Neural cell (in vitro differentiated cells): ENCODE measurements around the gene THADA.

Experiments used
- EP300 ChIP-seq: fragments of 450-650 bp; conservative IDR thresholded peaks from 2 replicates; pipeline ENCODE4 v1.6.1; 2014; ENCODE audit warnings: antibody characterized with exemption, mild to moderate bottlenecking, moderate library complexity; ENCODE audit not compliant: poor library complexity, severe bottlenecking
- EZH2 ChIP-seq: fragments of 200-600, 300-800 bp; shearing (Covaris generic), sonication (generic); IDR thresholded peaks from 2 replicates; pipeline ENCODE4 v1.6.1; 2014; ENCODE audit warnings: antibody characterized with exemption, low read length, borderline replicate concordance, mild to moderate bottlenecking; ENCODE audit not compliant: insufficient read depth, poor library complexity, severe bottlenecking
- MXI1 ChIP-seq: fragments of 450-650 bp; conservative IDR thresholded peaks from 2 replicates; pipeline ENCODE4 v1.6.1; 2014; ENCODE audit warnings: antibody characterized with exemption, mild to moderate bottlenecking; ENCODE audit not compliant: poor library complexity, severe bottlenecking
- POLR2AphosphoS5 ChIP-seq: IDR thresholded peaks from 2 replicates; pipeline ENCODE4 v1.6.1; 2012
- RAD21 ChIP-seq: fragments of 450-650 bp; conservative IDR thresholded peaks from 2 replicates; pipeline ENCODE4 v1.6.1; 2014; ENCODE audit warnings: antibody characterized with exemption, mild to moderate bottlenecking, moderate library complexity
- SMC3 ChIP-seq: fragments of 450-650 bp; conservative IDR thresholded peaks from 2 replicates; pipeline ENCODE4 v1.6.1; 2014; ENCODE audit warnings: antibody characterized with exemption, mild to moderate bottlenecking, moderate library complexity; ENCODE audit not compliant: poor library complexity
- TAF1 ChIP-seq: IDR thresholded peaks from 2 replicates; pipeline ENCODE4 v1.6.1; 2012; ENCODE audit warnings: low read depth
- TF ChIP-seq, protein P1 (sequence below): fragments of 450-650 bp; IDR thresholded peaks from 2 replicates; pipeline ENCODE4 v1.5.1; 2014; ENCODE audit warnings: antibody characterized with exemption, mild to moderate bottlenecking, moderate library complexity; ENCODE audit not compliant: poor library complexity, severe bottlenecking
- TF ChIP-seq, protein P2 (sequence below): IDR thresholded peaks from 2 replicates; pipeline ENCODE4 v1.6.1; 2012; ENCODE audit warnings: borderline replicate concordance

DNA sequence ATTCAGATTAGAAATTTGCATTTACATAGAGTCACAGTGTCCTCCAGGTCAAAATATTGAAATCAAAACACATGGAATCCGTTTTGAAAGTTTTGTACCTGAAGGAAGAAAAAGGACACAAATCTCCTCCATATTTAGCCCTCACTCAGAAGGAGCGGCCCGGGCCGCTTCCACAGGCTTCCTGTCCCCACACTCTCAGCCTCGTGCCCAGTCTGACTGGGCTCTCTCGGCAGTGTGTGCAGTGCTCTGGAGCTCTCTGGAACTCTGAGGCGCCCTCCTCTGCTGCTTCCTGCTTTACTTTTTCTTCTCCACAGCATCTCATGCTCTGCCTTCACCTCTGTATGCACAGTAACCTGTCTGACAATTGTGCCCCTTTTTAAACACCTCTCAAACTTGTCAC is 347.2 kb downstream of the THADA start:
- TF ChIP-seq, protein P1, sequence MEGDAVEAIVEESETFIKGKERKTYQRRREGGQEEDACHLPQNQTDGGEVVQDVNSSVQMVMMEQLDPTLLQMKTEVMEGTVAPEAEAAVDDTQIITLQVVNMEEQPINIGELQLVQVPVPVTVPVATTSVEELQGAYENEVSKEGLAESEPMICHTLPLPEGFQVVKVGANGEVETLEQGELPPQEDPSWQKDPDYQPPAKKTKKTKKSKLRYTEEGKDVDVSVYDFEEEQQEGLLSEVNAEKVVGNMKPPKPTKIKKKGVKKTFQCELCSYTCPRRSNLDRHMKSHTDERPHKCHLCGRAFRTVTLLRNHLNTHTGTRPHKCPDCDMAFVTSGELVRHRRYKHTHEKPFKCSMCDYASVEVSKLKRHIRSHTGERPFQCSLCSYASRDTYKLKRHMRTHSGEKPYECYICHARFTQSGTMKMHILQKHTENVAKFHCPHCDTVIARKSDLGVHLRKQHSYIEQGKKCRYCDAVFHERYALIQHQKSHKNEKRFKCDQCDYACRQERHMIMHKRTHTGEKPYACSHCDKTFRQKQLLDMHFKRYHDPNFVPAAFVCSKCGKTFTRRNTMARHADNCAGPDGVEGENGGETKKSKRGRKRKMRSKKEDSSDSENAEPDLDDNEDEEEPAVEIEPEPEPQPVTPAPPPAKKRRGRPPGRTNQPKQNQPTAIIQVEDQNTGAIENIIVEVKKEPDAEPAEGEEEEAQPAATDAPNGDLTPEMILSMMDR, result no peak
- TF ChIP-seq EZH2 (no peak), MXI1 (no peak), TAF1 (no peak), EP300 (no peak), RAD21 (no peak), SMC3 (no peak), POLR2AphosphoS5 (no peak)
- TF ChIP-seq, protein P2, sequence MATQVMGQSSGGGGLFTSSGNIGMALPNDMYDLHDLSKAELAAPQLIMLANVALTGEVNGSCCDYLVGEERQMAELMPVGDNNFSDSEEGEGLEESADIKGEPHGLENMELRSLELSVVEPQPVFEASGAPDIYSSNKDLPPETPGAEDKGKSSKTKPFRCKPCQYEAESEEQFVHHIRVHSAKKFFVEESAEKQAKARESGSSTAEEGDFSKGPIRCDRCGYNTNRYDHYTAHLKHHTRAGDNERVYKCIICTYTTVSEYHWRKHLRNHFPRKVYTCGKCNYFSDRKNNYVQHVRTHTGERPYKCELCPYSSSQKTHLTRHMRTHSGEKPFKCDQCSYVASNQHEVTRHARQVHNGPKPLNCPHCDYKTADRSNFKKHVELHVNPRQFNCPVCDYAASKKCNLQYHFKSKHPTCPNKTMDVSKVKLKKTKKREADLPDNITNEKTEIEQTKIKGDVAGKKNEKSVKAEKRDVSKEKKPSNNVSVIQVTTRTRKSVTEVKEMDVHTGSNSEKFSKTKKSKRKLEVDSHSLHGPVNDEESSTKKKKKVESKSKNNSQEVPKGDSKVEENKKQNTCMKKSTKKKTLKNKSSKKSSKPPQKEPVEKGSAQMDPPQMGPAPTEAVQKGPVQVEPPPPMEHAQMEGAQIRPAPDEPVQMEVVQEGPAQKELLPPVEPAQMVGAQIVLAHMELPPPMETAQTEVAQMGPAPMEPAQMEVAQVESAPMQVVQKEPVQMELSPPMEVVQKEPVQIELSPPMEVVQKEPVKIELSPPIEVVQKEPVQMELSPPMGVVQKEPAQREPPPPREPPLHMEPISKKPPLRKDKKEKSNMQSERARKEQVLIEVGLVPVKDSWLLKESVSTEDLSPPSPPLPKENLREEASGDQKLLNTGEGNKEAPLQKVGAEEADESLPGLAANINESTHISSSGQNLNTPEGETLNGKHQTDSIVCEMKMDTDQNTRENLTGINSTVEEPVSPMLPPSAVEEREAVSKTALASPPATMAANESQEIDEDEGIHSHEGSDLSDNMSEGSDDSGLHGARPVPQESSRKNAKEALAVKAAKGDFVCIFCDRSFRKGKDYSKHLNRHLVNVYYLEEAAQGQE, result no peak
